Activated naive CD8-positive, alpha-beta T cell (primary cell): Measurements from ENCODE around the gene ZBTB39.
A peak's percentile ranks its signal among the peaks of the same experiment; 100 is the strongest.
"Not testable (repeated sequence)": the region's sequence is repeated elsewhere in the genome, so short reads cannot be mapped to it uniquely, and the experiment has no call there.

ENCODE experiments used
- H3K27ac Mint-ChIP-seq: one replicate; pipeline ENCODE4 v1.8.0; 2021; ENCODE audit warnings: mixed read lengths
- H3K27me3 Mint-ChIP-seq: one replicate; pipeline ENCODE4 v1.8.0; 2021; ENCODE audit warnings: mixed read lengths
- H3K36me3 Mint-ChIP-seq: one replicate; pipeline ENCODE4 v1.8.0; 2021; ENCODE audit warnings: mixed read lengths
- H3K4me1 Mint-ChIP-seq: one replicate; pipeline ENCODE4 v1.8.0; 2021; ENCODE audit warnings: low read depth, mixed read lengths
- H3K4me3 Mint-ChIP-seq: one replicate; pipeline ENCODE4 v1.8.0; 2021; ENCODE audit warnings: mild to moderate bottlenecking, mixed read lengths
- H3K9me3 Mint-ChIP-seq: one replicate; pipeline ENCODE4 v1.8.0; 2021; ENCODE audit warnings: low read depth, mixed read lengths

Gene ZBTB39

DNA sequence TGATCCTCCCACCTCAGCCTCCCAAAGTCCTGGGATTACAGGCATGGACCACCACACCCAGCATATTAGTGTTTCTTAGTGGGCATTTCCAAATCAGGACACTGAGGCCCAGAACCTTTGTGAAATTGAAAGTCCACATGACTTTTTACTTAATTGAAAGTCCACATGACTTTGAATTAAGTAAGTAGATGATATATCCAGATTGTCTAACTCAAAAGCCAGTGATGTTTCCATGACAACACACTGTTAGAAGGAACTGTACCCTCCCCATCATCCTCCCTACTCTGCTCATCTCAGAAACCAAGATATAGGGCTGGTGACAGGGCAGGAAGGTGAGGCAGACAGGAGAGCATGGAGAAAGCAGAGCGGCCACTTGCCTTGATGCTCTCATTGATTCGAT lies 36.3 kb upstream of the ZBTB39 start:
- no peaks in the 10 kb centered on the region for H3K27me3 Mint-ChIP-seq
- H3K4me3 Mint-ChIP-seq, result no peak overlapping the region
- H3K36me3 Mint-ChIP-seq, result no peaks in the 10 kb centered on the region
- H3K9me3 Mint-ChIP-seq, result no peaks in the 10 kb centered on the region
- peaks cover 22% of the 10 kb centered on the region for H3K4me1 Mint-ChIP-seq
- no peak overlapping the region for H3K27ac Mint-ChIP-seq

DNA sequence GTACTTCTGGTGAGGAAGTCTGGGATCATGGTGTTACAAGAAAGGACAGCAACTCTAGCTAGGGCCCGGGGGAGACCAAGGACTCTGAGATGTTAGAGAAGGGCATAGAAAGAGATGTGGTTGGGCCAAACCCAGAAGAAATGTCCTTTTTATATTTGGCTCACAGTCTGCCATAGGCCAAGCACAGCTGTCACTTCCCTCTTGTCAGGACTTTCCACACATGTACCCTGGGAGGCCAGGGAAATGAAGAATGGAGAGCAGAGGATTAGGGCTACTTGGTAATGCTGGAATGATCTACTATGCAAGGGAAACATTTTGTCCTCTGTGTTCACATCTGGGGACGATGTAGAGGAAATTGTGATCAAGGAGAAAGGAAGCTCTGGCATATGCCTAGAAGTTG lies 34.4 kb upstream of the ZBTB39 start:
- Mint-ChIP-seq H3K27me3 (no peaks in the 10 kb centered on the region), H3K9me3 (no peaks in the 10 kb centered on the region), H3K4me1 (peaks cover 5% of the 10 kb centered on the region), H3K27ac (no peak overlapping the region), H3K36me3 (no peaks in the 10 kb centered on the region), H3K4me3 (no peak overlapping the region)

DNA sequence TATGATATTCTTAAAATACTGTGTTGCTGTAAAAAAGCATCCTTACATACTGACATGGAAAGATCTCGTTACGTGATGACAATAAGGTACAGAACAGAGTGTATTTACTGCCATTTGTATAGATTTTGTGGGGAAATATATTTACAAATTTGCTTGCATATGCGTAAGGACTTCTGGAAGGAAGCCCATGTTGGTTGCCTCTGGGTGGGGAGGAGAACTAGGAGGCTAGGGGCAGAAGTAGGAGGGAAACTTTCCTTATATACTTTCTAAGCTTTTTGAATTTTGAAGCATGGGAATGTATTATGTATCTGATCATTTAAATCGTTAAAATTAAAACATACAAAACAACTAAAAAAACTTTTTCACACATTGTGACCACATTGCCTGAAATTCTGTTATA lies 33.9 kb upstream of the ZBTB39 start:
- Mint-ChIP-seq H3K4me1 (peaks cover 2% of the 10 kb centered on the region), H3K4me3 (no peak overlapping the region), H3K27me3 (no peaks in the 10 kb centered on the region), H3K36me3 (no peaks in the 10 kb centered on the region), H3K9me3 (no peaks in the 10 kb centered on the region), H3K27ac (no peak overlapping the region)

DNA sequence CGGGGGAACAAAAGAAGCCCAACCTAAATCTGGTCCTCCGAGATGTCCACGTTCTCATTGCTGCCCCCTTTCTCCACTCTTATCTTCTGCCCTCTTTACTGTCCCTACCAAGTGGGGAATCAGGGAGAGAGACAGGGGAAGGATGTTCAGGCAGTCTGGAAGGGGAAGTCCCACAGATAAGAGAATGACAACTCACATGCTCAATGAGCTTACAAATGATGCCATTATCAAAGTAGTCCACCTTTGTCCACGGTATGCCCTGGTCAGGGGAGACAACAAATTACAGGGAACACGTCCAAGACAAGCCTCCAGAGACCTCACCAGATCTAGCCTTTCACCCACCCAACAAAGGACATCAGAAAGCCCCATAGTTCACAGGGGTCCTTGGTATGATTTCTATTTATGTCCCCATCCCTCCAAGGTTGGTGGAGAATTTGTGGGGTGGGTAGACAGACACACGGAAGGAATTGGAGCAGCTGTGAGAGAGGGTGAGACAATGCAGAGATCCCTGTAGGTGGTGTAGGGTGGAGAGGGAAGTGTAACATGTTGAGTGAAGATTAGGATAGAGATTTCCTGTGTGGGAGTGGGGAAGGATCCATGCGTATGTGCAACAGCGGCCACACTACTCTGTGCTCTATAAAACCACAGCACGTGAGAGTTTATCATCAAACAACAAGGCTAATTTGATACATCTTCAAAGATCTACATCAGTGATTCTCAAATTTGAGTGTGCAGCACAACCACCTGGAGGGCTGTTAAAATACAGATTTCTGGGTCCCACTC lies 32.9 kb upstream of the ZBTB39 start:
- H3K4me1 Mint-ChIP-seq, result peaks cover 2% of the 10 kb centered on the region
- no peak overlapping the region for H3K4me3 Mint-ChIP-seq
- no peak overlapping the region for H3K27ac Mint-ChIP-seq
- no peaks in the 10 kb centered on the region for H3K9me3 Mint-ChIP-seq
- no peaks in the 10 kb centered on the region for H3K36me3 Mint-ChIP-seq
- no peaks in the 10 kb centered on the region for H3K27me3 Mint-ChIP-seq

DNA sequence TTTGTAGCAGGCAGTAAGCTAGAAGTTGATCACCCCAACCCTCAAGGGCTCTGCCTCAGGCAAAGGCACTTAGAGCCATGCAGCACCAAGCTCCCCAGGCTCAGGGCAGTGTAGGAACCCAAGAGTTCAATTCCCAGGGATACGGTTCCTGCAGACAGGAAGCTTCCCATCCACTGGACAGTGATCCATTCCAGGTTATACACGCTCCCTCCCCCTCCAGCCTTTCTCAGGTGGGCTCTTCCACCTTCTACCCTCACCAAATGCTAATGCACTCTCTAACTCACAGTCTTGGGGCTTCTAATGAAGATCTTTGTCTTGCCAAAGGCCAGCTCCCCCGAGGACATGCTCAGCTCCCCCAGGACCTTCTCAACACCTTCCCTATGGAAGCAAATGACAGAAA lies 30.9 kb upstream of the ZBTB39 start:
- Mint-ChIP-seq H3K27ac (no peak overlapping the region), H3K9me3 (no peaks in the 10 kb centered on the region), H3K36me3 (no peaks in the 10 kb centered on the region)

DNA sequence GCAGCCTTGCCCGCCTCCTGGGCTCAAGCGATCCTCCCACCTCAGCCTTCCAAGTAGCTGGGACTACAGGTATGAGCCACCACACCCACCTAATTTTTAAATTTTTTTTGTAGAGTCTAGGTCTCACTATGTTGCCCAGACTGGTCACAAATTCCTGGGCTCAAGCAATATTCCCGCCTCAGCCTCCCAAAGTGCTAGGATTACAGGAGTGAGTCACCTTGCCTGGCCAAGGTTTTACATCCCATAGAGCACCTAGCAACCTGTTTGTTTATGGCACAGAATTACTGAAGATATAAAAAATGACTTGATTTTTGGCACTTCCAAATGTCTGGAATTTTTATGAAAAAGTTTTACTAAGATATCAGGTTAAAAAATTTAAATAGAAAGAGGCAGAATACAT lies 27.1 kb upstream of the ZBTB39 start:
- Mint-ChIP-seq H3K36me3 (no peaks in the 10 kb centered on the region), H3K27ac (no peak overlapping the region), H3K4me3 (no peak overlapping the region), H3K4me1 (peaks cover 16% of the 10 kb centered on the region), H3K9me3 (no peaks in the 10 kb centered on the region), H3K27me3 (no peaks in the 10 kb centered on the region)

More for the DNA sequence above, 30.9 kb upstream of the ZBTB39 start:
- Mint-ChIP-seq H3K4me3 (no peak overlapping the region), H3K4me1 (peaks cover 2% of the 10 kb centered on the region), H3K27me3 (no peaks in the 10 kb centered on the region)

DNA sequence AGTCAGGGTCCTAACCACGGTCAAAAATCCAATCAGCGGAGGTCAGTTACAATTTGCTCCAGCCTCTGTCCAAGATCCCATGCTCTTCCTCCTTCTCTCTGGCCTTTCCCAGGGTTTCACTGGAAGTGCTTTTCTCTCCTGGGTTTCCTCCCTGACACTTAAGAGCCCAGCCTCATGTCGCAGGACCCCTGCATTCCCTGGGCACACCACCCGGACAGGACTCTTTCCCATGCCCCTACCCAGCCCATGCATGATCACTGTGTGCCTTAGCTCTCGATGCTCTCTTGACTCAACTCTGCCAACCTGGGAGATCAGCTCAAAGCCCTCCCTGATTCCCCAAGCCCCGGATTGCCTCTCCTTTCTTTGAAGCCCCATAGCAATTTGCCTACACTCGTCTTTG lies 25.4 kb upstream of the ZBTB39 start:
- H3K36me3 Mint-ChIP-seq, result no peaks in the 10 kb centered on the region
- no peak overlapping the region for H3K27ac Mint-ChIP-seq
- H3K4me3 Mint-ChIP-seq, result no peak overlapping the region
- peaks cover 32% of the 10 kb centered on the region for H3K4me1 Mint-ChIP-seq
- H3K9me3 Mint-ChIP-seq, result no peaks in the 10 kb centered on the region
- H3K27me3 Mint-ChIP-seq, result no peaks in the 10 kb centered on the region

DNA sequence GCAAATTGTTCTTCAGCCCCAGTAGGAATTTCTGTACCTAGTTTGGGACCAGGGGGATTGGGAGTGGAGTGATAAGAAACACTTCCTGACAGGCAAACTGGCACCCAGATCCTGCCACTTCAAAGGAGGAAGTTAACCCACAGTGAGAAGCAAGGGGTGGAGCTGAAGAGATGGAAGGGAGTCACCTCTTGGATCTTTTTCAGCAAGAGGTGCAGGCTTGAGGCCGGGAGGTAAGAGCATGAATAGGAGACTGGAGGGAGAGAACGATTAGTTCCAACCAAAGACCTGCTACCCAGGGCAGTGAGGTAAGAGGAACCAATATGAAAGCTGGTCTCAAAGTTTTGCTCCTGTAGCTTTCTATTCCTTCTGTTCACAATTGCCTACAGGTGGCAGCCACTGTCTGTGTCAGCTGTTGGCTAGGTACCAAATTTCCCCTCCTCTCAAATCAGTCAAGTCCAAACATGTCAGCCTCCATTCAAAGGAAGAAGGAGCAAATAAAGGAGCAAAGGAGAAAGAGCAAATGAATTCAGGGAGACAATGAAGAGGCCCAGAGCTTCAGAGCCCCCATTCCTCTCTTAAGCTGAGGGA lies 24.9 kb upstream of the ZBTB39 start:
- Mint-ChIP-seq H3K9me3 (no peaks in the 10 kb centered on the region), H3K4me3 (no peak overlapping the region), H3K36me3 (no peaks in the 10 kb centered on the region), H3K27me3 (no peaks in the 10 kb centered on the region), H3K4me1 (peaks cover 37% of the 10 kb centered on the region), H3K27ac (peak overlapping the region; percentile 5)

DNA sequence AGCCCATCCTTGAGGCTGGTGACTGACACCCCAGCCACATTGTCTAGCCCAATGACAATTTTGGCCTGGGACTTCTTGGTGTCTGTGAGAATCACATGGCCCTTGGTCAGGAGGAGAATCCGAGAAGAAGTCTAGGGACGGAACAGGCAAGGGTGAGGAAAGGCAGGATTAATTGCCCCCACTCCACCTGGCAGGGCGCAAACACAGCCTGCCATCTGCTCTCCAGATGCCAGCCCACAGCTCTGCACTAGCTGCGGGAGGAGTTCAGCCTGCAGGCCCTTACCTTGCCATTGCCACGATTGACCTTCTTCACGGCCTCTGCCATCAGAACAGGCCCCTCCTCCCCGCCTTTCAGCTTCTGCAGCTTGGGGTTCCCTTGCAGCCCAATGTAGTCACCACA lies 23.1 kb upstream of the ZBTB39 start:
- Mint-ChIP-seq H3K9me3 (no peaks in the 10 kb centered on the region), H3K4me3 (no peak overlapping the region), H3K36me3 (no peaks in the 10 kb centered on the region), H3K27me3 (no peaks in the 10 kb centered on the region), H3K4me1 (peaks cover 41% of the 10 kb centered on the region), H3K27ac (no peak overlapping the region)

DNA sequence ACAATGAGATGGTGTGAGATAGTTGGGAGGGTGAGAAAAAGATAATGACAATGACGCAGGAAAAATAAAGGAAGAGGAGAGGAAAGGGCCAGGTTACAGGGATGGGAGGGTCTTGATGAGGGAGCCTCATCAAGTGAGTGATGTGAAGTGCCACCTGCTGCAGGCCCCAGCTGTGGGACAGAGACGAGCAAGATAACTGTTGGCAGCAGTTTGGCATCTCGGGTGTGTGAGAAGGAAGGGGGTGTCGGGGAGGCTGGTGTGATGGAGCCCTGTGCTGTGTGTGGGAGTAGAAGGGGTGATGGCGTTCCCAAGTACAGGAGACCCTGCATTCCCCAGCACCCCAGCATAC lies 21.4 kb upstream of the ZBTB39 start:
- Mint-ChIP-seq H3K27me3 (no peaks in the 10 kb centered on the region), H3K4me1 (peaks cover 41% of the 10 kb centered on the region), H3K27ac (peak overlapping the region; percentile 96), H3K9me3 (no peaks in the 10 kb centered on the region), H3K36me3 (no peaks in the 10 kb centered on the region), H3K4me3 (peak overlapping the region; percentile 66)

DNA sequence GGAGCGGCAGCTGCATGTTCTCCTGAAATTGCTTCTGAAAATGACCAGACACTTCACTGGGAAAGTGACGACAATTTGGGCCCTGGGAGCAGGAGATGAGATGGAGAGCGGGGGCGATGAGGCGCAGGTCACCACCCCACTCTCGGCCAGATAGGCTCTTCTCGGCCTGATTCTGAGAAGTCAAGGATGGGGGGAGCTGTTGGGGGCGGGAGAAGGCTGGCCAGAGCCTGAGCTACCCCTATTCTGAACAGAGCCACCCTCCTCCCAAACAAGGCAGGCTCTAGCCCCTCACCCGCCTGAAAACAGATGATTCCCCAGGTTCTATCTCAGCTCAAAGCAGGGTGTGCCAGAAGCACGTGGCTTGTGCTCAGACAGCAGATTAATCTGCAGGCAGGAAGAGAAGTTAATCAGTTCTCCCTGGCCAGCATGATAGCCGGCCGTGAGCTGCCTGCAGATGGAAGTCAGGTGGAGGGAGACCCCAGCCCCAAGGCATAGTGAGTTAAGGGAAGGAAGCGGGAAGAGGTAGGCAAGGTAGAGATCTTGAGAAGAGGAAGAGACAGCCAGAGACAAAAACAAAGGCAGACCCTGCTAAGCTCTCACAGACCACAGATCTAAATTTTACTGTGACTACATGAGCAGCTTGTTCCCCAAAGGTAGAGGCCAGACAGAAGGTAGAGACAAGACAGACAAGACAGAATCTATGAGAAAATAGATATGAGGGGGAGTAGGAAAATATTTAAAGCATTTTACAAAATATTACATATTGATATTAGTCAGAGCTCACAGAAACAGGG lies 20.9 kb upstream of the ZBTB39 start:
- H3K27ac Mint-ChIP-seq, result peak overlapping the region; percentile 96
- no peaks in the 10 kb centered on the region for H3K36me3 Mint-ChIP-seq
- peak overlapping the region; percentile 66 for H3K4me3 Mint-ChIP-seq
- no peaks in the 10 kb centered on the region for H3K9me3 Mint-ChIP-seq
- no peaks in the 10 kb centered on the region for H3K27me3 Mint-ChIP-seq
- peaks cover 41% of the 10 kb centered on the region for H3K4me1 Mint-ChIP-seq

DNA sequence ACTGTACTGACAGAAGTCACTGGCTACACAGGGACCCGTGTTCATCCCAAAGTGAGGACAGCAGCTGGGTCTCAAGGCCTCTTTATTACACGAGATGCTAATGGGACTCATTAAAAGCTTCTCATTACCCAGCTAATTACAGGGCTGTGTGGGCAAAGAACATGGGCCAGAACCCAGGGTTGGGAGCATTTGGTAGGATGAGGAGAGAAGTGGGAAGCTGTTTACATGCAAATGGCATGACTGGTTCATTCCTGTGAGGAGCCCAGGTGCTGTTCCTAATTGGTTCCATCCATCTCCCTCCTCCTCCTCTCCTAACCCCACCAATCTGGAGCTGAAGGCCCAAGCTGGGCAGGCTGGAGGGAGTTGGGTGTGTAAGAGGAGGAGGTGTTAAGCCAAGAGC lies 18.9 kb upstream of the ZBTB39 start:
- peaks cover 31% of the 10 kb centered on the region for H3K4me1 Mint-ChIP-seq
- no peaks in the 10 kb centered on the region for H3K36me3 Mint-ChIP-seq
- H3K27ac Mint-ChIP-seq, result no peak overlapping the region
- no peak overlapping the region for H3K4me3 Mint-ChIP-seq
- no peaks in the 10 kb centered on the region for H3K27me3 Mint-ChIP-seq
- H3K9me3 Mint-ChIP-seq, result no peaks in the 10 kb centered on the region

DNA sequence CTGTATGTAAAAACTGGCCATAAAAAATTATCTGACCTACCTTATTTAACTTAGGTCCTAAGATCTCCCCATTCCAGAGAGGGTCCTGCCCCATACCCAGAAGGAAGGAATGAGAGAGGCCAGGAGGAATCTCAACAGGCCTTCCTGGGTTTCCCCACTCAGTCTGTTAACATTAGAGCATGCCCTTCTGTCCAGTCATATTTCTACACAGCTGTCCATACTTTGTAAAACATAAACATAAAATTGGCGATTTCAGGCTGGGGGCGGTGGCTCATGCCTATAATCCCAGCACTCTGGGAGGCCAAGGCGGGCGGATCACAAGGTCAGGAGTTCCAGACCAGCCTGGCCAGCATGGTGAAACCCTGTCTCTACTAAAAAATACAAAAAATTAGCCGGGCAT lies 16.0 kb upstream of the ZBTB39 start:
- not testable (repeated sequence) for H3K36me3 Mint-ChIP-seq, H3K27ac Mint-ChIP-seq, H3K9me3 Mint-ChIP-seq, H3K4me3 Mint-ChIP-seq, H3K27me3 Mint-ChIP-seq
- peaks cover 33% of the 10 kb centered on the region for H3K4me1 Mint-ChIP-seq

DNA sequence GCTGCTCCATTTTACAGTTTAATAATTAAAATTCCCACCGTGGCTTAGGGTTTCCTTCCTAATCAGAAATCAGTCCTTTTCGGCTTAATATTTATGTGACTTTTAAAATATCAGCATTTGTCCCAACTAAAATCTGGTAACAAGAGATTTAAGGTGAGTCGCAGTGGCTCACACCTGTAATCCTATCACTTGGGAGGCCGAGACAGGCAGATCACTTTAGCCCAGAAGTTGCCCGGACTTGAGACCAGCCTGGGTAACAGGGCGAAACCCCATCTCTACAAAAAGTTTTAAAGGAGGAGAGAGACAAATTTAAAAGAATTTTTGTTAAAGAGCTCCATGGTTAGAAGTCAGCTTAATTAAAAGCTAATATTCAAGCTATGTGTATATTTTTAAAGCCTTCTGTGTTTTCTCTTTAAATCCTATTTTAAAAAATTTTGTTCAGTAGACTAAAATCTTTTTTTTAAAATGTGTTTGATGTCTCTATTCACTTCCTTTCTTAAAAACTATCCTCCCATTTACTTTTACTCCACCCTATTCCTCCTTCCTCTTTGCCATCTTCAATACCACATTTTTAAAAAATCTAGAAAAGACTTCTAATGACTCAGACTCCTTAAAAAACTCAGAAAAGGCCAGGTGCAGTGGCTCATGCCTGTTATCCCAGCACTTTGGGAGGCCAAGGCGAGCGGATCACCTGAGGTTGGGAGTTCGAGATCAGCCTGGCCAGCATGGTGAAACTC lies 13.8 kb upstream of the ZBTB39 start:
- Mint-ChIP-seq H3K9me3 (no peaks in the 10 kb centered on the region), H3K27ac (peak overlapping the region; percentile 81), H3K27me3 (no peaks in the 10 kb centered on the region), H3K36me3 (no peaks in the 10 kb centered on the region), H3K4me1 (peaks cover 18% of the 10 kb centered on the region), H3K4me3 (no peak overlapping the region)

DNA sequence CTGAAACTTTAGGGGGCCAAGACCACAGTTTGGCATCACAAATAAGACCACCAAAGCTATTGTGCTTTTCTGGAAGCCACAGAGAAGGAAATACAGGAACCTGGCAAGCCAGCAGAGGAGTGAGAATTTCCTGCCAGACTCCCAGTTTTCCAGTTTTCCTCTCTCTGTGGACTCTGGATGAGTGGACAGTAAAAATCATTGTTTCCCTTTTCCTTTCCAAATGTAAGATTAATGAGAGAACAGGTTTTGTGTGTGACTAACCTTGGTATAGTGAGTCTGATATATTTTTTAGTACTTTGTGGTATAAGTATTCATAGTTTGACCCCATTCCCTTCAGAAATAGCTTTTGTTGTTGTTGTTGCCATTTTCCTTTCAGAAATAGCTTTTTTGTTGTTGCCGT lies 12.6 kb upstream of the ZBTB39 start:
- no peaks in the 10 kb centered on the region for H3K9me3 Mint-ChIP-seq
- H3K27me3 Mint-ChIP-seq, result no peaks in the 10 kb centered on the region
- no peaks in the 10 kb centered on the region for H3K36me3 Mint-ChIP-seq
- H3K4me1 Mint-ChIP-seq, result peaks cover 18% of the 10 kb centered on the region
- no peak overlapping the region for H3K4me3 Mint-ChIP-seq
- no peak overlapping the region for H3K27ac Mint-ChIP-seq
